GM12878 (cell line): Measurements from ENCODE around the gene CNNM4. TPM values are rescaled to one million over a fixed set of nuclear protein-coding genes. Genes with fewer than 3 reads are reported as not detected.

ENCODE experiments used
- CBX3 ChIP-seq: fragments of 200-600 bp; sonication (generic); IDR thresholded peaks from 2 replicates; pipeline ENCODE4 v1.6.1; 2016; ENCODE audit warnings: low read depth, borderline replicate concordance
- CBX5 ChIP-seq: sonication (generic); IDR thresholded peaks from 2 replicates; pipeline ENCODE4 v1.6.1; 2016; ENCODE audit warnings: low read depth, moderate library complexity, mild to moderate bottlenecking, inconsistent platforms
- CEBPZ ChIP-seq: fragments of 150-350 bp; IDR thresholded peaks from 2 replicates; pipeline ENCODE4 v1.6.1; 2016; ENCODE audit warnings: low read depth, low read length
- GABPA ChIP-seq: IDR thresholded peaks from 2 replicates; pipeline ENCODE4 v1.6.1; 2014; ENCODE audit warnings: antibody characterized with exemption, low read depth, mild to moderate bottlenecking, inconsistent platforms
- KDM1A ChIP-seq: fragments of 200-600 bp; sonication (generic); IDR thresholded peaks from 2 replicates; pipeline ENCODE4 v1.6.1; 2016; ENCODE audit warnings: borderline replicate concordance
- NR2C1 ChIP-seq: fragments of 450-650 bp; IDR thresholded peaks from 2 replicates; pipeline ENCODE4 v1.6.1; 2017; ENCODE audit warnings: antibody characterized with exemption, mild to moderate bottlenecking, moderate library complexity
- PAX8 ChIP-seq: fragments of 450-650 bp; IDR thresholded peaks from 2 replicates; pipeline ENCODE4 v1.6.1; 2017; ENCODE audit warnings: mild to moderate bottlenecking, moderate library complexity
- POLR2AphosphoS2 ChIP-seq: IDR thresholded peaks from 2 replicates; pipeline ENCODE4 v1.6.1; 2011; ENCODE audit warnings: low read depth, mild to moderate bottlenecking, low read length, improper control_type of control experiment, moderate library complexity
- RBBP5 ChIP-seq: fragments of 200-600 bp; sonication (generic); conservative IDR thresholded peaks from 2 replicates; pipeline ENCODE4 v1.6.1; 2016
- RELA ChIP-seq: fragments of 450-650 bp; IDR thresholded peaks from 2 replicates; pipeline ENCODE4 v1.8.0; 2014; ENCODE audit warnings: borderline replicate concordance; ENCODE audit not compliant: partially characterized antibody
- RFX5 ChIP-seq: IDR thresholded peaks from 2 replicates; pipeline ENCODE4 v1.6.1; 2011; ENCODE audit warnings: low read depth, low read length, improper control_type of control experiment
- SMAD1 ChIP-seq: fragments of 450-650 bp; IDR thresholded peaks from 2 replicates; pipeline ENCODE4 v1.6.1; 2018; ENCODE audit warnings: mild to moderate bottlenecking, low read depth; ENCODE audit not compliant: partially characterized antibody
- SREBF1 ChIP-seq: IDR thresholded peaks from 2 replicates; pipeline ENCODE4 v1.6.1; 2012; ENCODE audit warnings: mild to moderate bottlenecking, low read length
- TBL1XR1 ChIP-seq: IDR thresholded peaks from 2 replicates; pipeline ENCODE4 v1.6.1; 2012; ENCODE audit warnings: low read depth, low read length, improper control_type of control experiment
- TCF12 ChIP-seq: IDR thresholded peaks from 2 replicates; pipeline ENCODE4 v1.6.1; 2011; ENCODE audit warnings: low read depth, mild to moderate bottlenecking, low read length
- ZBTB33 ChIP-seq: fragments of 450-650 bp; IDR thresholded peaks from 2 replicates; pipeline ENCODE4 v1.6.1; 2017; ENCODE audit warnings: mild to moderate bottlenecking
- ZNF207 ChIP-seq: fragments of 450-650 bp; IDR thresholded peaks from 2 replicates; pipeline ENCODE4 v1.6.1; 2014; ENCODE audit warnings: antibody characterized with exemption, mild to moderate bottlenecking, borderline replicate concordance
- ZZZ3 ChIP-seq: IDR thresholded peaks from 2 replicates; pipeline ENCODE4 v1.6.1; 2011; ENCODE audit warnings: low read depth; ENCODE audit not compliant: control insufficient read depth, insufficient read length
- polyA plus RNA-seq, 11 experiments: library from polyadenylated mRNA; depleted of rRNA in 4 of 11; unstranded in 6 of 11; stranded (reverse) in 5 of 11; fragments of >200 nt; fragmentation: Nextera tagmentation in 4 of 11; fragmentation: Illumina TruSeq in 1 of 11; extraction: Ambion mirVana in 4 of 11; extraction: Trizol in 1 of 11; gene quantifications; 1 replicate in 1 of 11; 2 replicates in 10 of 11; pipeline versions ENCODE4 v1.2.1 to v1.2.3, GENCODE V29; 2011 to 2016; ENCODE audit warnings: inconsistent platforms in 2 of 11, missing spikeins in 2 of 11, low read depth in 1 of 11
- total RNA-seq, 4 experiments: library from RNA; depleted of rRNA in 3 of 4; stranded (reverse); fragments of >200 nt in 3 of 4; fragmentation: Illumina TruSeq in 1 of 4; extraction: Trizol in 1 of 4; gene quantifications; 2 replicates each; pipeline versions ENCODE4 v1.2.1 to v1.2.3, GENCODE V29; 2013 to 2021
- TF ChIP-seq, protein P1 (sequence below): fragments of 450-650 bp; IDR thresholded peaks from 2 replicates; pipeline ENCODE4 v1.6.1; 2016; ENCODE audit warnings: mild to moderate bottlenecking
- TF ChIP-seq, protein P2 (sequence below): fragments of 450-650 bp; IDR thresholded peaks from 2 replicates; pipeline ENCODE4 v1.6.1; 2017; ENCODE audit warnings: mild to moderate bottlenecking, moderate library complexity

Gene CNNM4
- total and polyA plus RNA-seq, 10 of the 15 experiments (the other 5 are each of a cell fraction or from before 2014, with no cell fraction given): 2.4 to 13.8 (median 8.1) TPM

- peak; percentile 87 for TF ChIP-seq CEBPZ
- no peak for TF ChIP-seq SREBF1
- peak; percentile 34; the same call in 1 of the 2 replicates for TF ChIP-seq CBX5
- peak; percentile 58; the same call in 1 of the 2 replicates for TF ChIP-seq POLR2AphosphoS2
- TF ChIP-seq GABPA: no peak
- no peak for TF ChIP-seq KDM1A
- TF ChIP-seq SMAD1: no peak
- TF ChIP-seq TBL1XR1: peak; percentile 12; the same call in 1 of the 2 replicates
- TF ChIP-seq ZZZ3: no peak
- peak; percentile 11 for TF ChIP-seq RELA
- 0 out of 2 replicates have a peak, but pooled peaks have one; percentile 18 for TF ChIP-seq TCF12
- TF ChIP-seq ZBTB33: no peak
- TF ChIP-seq, protein P1, sequence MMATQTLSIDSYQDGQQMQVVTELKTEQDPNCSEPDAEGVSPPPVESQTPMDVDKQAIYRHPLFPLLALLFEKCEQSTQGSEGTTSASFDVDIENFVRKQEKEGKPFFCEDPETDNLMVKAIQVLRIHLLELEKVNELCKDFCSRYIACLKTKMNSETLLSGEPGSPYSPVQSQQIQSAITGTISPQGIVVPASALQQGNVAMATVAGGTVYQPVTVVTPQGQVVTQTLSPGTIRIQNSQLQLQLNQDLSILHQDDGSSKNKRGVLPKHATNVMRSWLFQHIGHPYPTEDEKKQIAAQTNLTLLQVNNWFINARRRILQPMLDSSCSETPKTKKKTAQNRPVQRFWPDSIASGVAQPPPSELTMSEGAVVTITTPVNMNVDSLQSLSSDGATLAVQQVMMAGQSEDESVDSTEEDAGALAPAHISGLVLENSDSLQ: peak; percentile 51
- TF ChIP-seq ZNF207: peak; percentile 85; the same call in 1 of the 2 replicates
- no peak for TF ChIP-seq CBX3
- peak; percentile 49 for TF ChIP-seq RFX5
- TF ChIP-seq RBBP5: no peak
- no peak for TF ChIP-seq PAX8
- TF ChIP-seq, protein P2, sequence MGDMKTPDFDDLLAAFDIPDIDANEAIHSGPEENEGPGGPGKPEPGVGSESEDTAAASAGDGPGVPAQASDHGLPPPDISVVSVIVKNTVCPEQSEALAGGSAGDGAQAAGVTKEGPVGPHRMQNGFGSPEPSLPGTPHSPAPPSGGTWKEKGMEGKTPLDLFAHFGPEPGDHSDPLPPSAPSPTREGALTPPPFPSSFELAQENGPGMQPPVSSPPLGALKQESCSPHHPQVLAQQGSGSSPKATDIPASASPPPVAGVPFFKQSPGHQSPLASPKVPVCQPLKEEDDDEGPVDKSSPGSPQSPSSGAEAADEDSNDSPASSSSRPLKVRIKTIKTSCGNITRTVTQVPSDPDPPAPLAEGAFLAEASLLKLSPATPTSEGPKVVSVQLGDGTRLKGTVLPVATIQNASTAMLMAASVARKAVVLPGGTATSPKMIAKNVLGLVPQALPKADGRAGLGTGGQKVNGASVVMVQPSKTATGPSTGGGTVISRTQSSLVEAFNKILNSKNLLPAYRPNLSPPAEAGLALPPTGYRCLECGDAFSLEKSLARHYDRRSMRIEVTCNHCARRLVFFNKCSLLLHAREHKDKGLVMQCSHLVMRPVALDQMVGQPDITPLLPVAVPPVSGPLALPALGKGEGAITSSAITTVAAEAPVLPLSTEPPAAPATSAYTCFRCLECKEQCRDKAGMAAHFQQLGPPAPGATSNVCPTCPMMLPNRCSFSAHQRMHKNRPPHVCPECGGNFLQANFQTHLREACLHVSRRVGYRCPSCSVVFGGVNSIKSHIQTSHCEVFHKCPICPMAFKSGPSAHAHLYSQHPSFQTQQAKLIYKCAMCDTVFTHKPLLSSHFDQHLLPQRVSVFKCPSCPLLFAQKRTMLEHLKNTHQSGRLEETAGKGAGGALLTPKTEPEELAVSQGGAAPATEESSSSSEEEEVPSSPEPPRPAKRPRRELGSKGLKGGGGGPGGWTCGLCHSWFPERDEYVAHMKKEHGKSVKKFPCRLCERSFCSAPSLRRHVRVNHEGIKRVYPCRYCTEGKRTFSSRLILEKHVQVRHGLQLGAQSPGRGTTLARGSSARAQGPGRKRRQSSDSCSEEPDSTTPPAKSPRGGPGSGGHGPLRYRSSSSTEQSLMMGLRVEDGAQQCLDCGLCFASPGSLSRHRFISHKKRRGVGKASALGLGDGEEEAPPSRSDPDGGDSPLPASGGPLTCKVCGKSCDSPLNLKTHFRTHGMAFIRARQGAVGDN: peak; percentile 93
- peak; percentile 62 for TF ChIP-seq NR2C1
These were observed 97.1 kb downstream of the CNNM4 start, which contains the start of gene ANKRD39 (continued) for GRCh38 chr2:96857667-96858372.
